Activated T-cell treated with anti-CD3 and anti-CD28 coated beads, Interleukin-2, amount 50 U/mL, for 24 hours (primary cell): ENCODE measurements around the gene KPNA6.
"Not testable (repeated sequence)": the region's sequence is repeated elsewhere in the genome, so short reads cannot be mapped to it uniquely, and the experiment has no call there.

Experiments
- DNase-seq: peaks from one replicate; pipeline ENCODE4 v3.0.0-alpha.2; 2020
- H3K27ac Mint-ChIP-seq: 2 replicates; pipeline ENCODE4 v1.8.0; 2020; ENCODE audit warnings: mild to moderate bottlenecking, mixed read lengths
- H3K27me3 Mint-ChIP-seq: 2 replicates; pipeline ENCODE4 v1.8.0; 2020; ENCODE audit warnings: mixed read lengths
- H3K36me3 Mint-ChIP-seq: 2 replicates; pipeline ENCODE4 v1.8.0; 2020; ENCODE audit warnings: low read depth, mixed read lengths
- H3K4me1 Mint-ChIP-seq: 2 replicates; pipeline ENCODE4 v1.8.0; 2020; ENCODE audit warnings: low read depth, mixed read lengths
- H3K4me3 Mint-ChIP-seq: 2 replicates; pipeline ENCODE4 v1.8.0; 2020; ENCODE audit warnings: mild to moderate bottlenecking, moderate library complexity, mixed read lengths
- H3K9me3 Mint-ChIP-seq: 2 replicates; pipeline ENCODE4 v1.8.0; 2020; ENCODE audit warnings: mixed read lengths

The KPNA6 gene

GRCh38 chr1:32143302-32143695, 35.4 kb downstream of the KPNA6 start:
- H3K36me3 Mint-ChIP-seq: peaks cover 57% of the 10 kb centered on the region
- H3K4me1 Mint-ChIP-seq: peaks cover 69% of the 10 kb centered on the region
- H3K9me3 Mint-ChIP-seq, H3K27me3 Mint-ChIP-seq, H3K4me3 Mint-ChIP-seq, H3K27ac Mint-ChIP-seq, DNase-seq: not testable (repeated sequence)

GRCh38 chr1:32144033-32144432, 36.2 kb downstream of the KPNA6 start:
- Mint-ChIP-seq H3K4me3 (no peak overlapping the region), H3K36me3 (peaks cover 57% of the 10 kb centered on the region), H3K4me1 (peaks cover 64% of the 10 kb centered on the region), H3K27me3 (no peaks in the 10 kb centered on the region), H3K9me3 (peaks cover 5% of the 10 kb centered on the region), H3K27ac (no peak overlapping the region)
- DNase-seq: no peak

GRCh38 chr1:32147799-32148198, 39.9 kb downstream of the KPNA6 start:
- H3K27ac Mint-ChIP-seq, H3K4me3 Mint-ChIP-seq, H3K27me3 Mint-ChIP-seq, H3K9me3 Mint-ChIP-seq, DNase-seq: not testable (repeated sequence)
- Mint-ChIP-seq H3K36me3 (peaks cover 49% of the 10 kb centered on the region), H3K4me1 (peaks cover 47% of the 10 kb centered on the region)

GRCh38 chr1:32150847-32151246, 43.0 kb downstream of the KPNA6 start:
- no peak overlapping the region for H3K4me3 Mint-ChIP-seq
- DNase-seq: no peak

GRCh38 chr1:32151319-32151787, 43.5 kb downstream of the KPNA6 start:
- DNase-seq: no peak
- Mint-ChIP-seq H3K36me3 (peaks cover 52% of the 10 kb centered on the region), H3K9me3 (peaks cover 6% of the 10 kb centered on the region), H3K4me1 (peaks cover 19% of the 10 kb centered on the region), H3K27me3 (no peaks in the 10 kb centered on the region), H3K4me3 (no peak overlapping the region), H3K27ac (no peak overlapping the region)

More at GRCh38 chr1:32150847-32151246, 43.0 kb downstream of the KPNA6 start:
- Mint-ChIP-seq H3K4me1 (peaks cover 23% of the 10 kb centered on the region), H3K36me3 (peaks cover 52% of the 10 kb centered on the region), H3K27me3 (no peaks in the 10 kb centered on the region), H3K27ac (no peak overlapping the region), H3K9me3 (peaks cover 6% of the 10 kb centered on the region)

- Mint-ChIP-seq H3K4me3 (no peak overlapping the region), H3K27ac (peak overlapping the region; percentile 81), H3K9me3 (no peaks in the 10 kb centered on the region), H3K4me1 (peaks cover 11% of the 10 kb centered on the region), H3K36me3 (peaks cover 95% of the 10 kb centered on the region), H3K27me3 (no peaks in the 10 kb centered on the region)
- no peak for DNase-seq
Observed at GRCh38 chr1:32159189-32159588, 51.3 kb downstream of the KPNA6 start.

- no peak overlapping the region for H3K27ac Mint-ChIP-seq
- no peaks in the 10 kb centered on the region for H3K9me3 Mint-ChIP-seq
- no peaks in the 10 kb centered on the region for H3K27me3 Mint-ChIP-seq
- peaks cover 10% of the 10 kb centered on the region for H3K4me1 Mint-ChIP-seq
- H3K36me3 Mint-ChIP-seq: peaks cover 92% of the 10 kb centered on the region
- no peak overlapping the region for H3K4me3 Mint-ChIP-seq
- DNase-seq: no peak
Observed at GRCh38 chr1:32163405-32163804, 55.5 kb downstream of the KPNA6 start.

- not testable (repeated sequence) for H3K27ac Mint-ChIP-seq, H3K4me1 Mint-ChIP-seq, H3K4me3 Mint-ChIP-seq, H3K27me3 Mint-ChIP-seq, H3K9me3 Mint-ChIP-seq, DNase-seq
- H3K36me3 Mint-ChIP-seq: peaks cover 87% of the 10 kb centered on the region
Observed at GRCh38 chr1:32165633-32166032, 57.8 kb downstream of the KPNA6 start.

GRCh38 chr1:32170991-32171390, 63.1 kb downstream of the KPNA6 start:
- no peak for DNase-seq
- Mint-ChIP-seq H3K4me3 (no peak overlapping the region), H3K27ac (no peak overlapping the region), H3K4me1 (peaks cover 13% of the 10 kb centered on the region), H3K9me3 (no peaks in the 10 kb centered on the region), H3K27me3 (no peaks in the 10 kb centered on the region), H3K36me3 (peaks cover 82% of the 10 kb centered on the region)

- Mint-ChIP-seq H3K27ac (peak overlapping the region; percentile 65), H3K4me1 (peaks cover 13% of the 10 kb centered on the region), H3K4me3 (no peak overlapping the region), H3K9me3 (no peaks in the 10 kb centered on the region), H3K27me3 (no peaks in the 10 kb centered on the region), H3K36me3 (peaks cover 76% of the 10 kb centered on the region)
- DNase-seq: no peak
Observed at GRCh38 chr1:32172621-32173245, 64.9 kb downstream of the KPNA6 start.

- H3K27me3 Mint-ChIP-seq: no peaks in the 10 kb centered on the region
- peaks cover 62% of the 10 kb centered on the region for H3K36me3 Mint-ChIP-seq
- H3K27ac Mint-ChIP-seq: peak overlapping the region; percentile 99
- no peaks in the 10 kb centered on the region for H3K9me3 Mint-ChIP-seq
- DNase-seq: no peak
- peak overlapping the region; percentile 98 for H3K4me3 Mint-ChIP-seq
- H3K4me1 Mint-ChIP-seq: peaks cover 37% of the 10 kb centered on the region
Observed at GRCh38 chr1:32178380-32179192, 70.7 kb downstream of the KPNA6 start.

GRCh38 chr1:32179193-32179442, 71.3 kb downstream of the KPNA6 start:
- Mint-ChIP-seq H3K27ac (peak overlapping the region; percentile 99), H3K36me3 (peaks cover 62% of the 10 kb centered on the region), H3K4me1 (peaks cover 42% of the 10 kb centered on the region), H3K27me3 (no peaks in the 10 kb centered on the region), H3K4me3 (peak overlapping the region; percentile 98), H3K9me3 (no peaks in the 10 kb centered on the region)
- DNase-seq: no peak

GRCh38 chr1:32179443-32180185, 71.8 kb downstream of the KPNA6 start, which contains the start of gene TXLNA:
Gene TXLNA (plus strand): TSS chr1:32179675. CDS start chr1:32180346, 671 bp downstream.
- peaks cover 62% of the 10 kb centered on the region for H3K36me3 Mint-ChIP-seq
- peak within 1 kb of the TSS; percentile 98 for H3K4me3 Mint-ChIP-seq
- H3K4me1 Mint-ChIP-seq: peaks cover 47% of the 10 kb centered on the region
- no peaks in the 10 kb centered on the region for H3K27me3 Mint-ChIP-seq
- no peaks in the 10 kb centered on the region for H3K9me3 Mint-ChIP-seq
- DNase-seq: peak; percentile 94
- H3K27ac Mint-ChIP-seq: peak within 1 kb of the TSS; percentile 99

GRCh38 chr1:32180186-32181060, 72.6 kb downstream of the KPNA6 start:
- Mint-ChIP-seq H3K4me1 (peaks cover 52% of the 10 kb centered on the region), H3K27ac (peak overlapping the region; percentile 99), H3K4me3 (peak overlapping the region; percentile 98), H3K27me3 (no peaks in the 10 kb centered on the region), H3K9me3 (no peaks in the 10 kb centered on the region), H3K36me3 (peaks cover 62% of the 10 kb centered on the region)
- peak; percentile 60 for DNase-seq
